AG09309 (cell line): ENCODE measurements around the gene PCBP4.
"Not testable (repeated sequence)": the region's sequence is repeated elsewhere in the genome, so short reads cannot be mapped to it uniquely, and the experiment has no call there.

ENCODE experiments used
- DNase-seq: peaks from one replicate; pipeline ENCODE4 v3.0.0-alpha.2; 2010; ENCODE audit warnings: low read depth
- H3K4me3 ChIP-seq: 2 replicates; pipeline ENCODE4 v1.5.1; 2011; ENCODE audit warnings: mild to moderate bottlenecking, low read depth, low read length, moderate library complexity; ENCODE audit not compliant: control insufficient read depth
- CTCF ChIP-seq: IDR thresholded peaks from 2 replicates; pipeline ENCODE4 v1.5.1; 2011; ENCODE audit warnings: mild to moderate bottlenecking, low read depth, low read length, inconsistent platforms; ENCODE audit not compliant: insufficient read depth, control insufficient read depth; ENCODE audit errors: missing control alignments

The PCBP4 gene

GRCh38 chr3:51934139-51934850 is 33.0 kb downstream of the PCBP4 start:
- no peak for TF ChIP-seq CTCF
- DNase-seq = no peak
- H3K4me3 ChIP-seq = no peak overlapping the region

DNA sequence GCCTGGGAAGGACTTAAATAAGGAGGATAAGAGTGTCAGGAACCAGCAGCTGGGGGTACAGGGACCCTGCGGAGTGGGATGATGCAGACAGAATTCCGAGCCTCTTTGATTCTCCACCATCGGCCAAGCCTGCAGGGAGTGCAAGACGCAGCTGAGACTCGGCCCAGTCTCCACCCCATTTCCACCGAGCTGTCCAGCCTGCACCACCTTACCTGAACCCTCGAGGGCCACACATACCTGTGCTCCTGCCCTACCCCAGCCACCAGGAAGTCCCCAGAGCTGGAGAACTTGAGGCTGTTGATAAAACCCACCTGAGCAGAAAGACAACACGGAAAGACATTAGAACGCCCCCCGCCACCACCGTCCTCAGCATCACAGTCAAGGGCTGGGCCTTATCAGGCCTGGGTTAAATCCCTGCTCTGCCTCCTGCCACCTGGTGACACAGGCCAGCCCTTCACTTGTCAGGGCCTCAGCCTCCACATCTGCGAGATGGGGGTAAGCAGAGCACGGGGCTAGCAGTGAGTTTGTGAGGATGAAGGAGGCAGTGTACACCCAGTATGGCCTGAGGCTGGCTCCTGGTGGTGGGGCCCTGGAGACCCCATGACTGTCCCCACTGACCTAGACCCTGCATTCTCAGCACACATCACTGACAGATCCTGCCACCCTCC is 33.6 kb downstream of the PCBP4 start:
- TF ChIP-seq CTCF = no peak
- DNase-seq = no peak
- no peak overlapping the region for H3K4me3 ChIP-seq

DNA sequence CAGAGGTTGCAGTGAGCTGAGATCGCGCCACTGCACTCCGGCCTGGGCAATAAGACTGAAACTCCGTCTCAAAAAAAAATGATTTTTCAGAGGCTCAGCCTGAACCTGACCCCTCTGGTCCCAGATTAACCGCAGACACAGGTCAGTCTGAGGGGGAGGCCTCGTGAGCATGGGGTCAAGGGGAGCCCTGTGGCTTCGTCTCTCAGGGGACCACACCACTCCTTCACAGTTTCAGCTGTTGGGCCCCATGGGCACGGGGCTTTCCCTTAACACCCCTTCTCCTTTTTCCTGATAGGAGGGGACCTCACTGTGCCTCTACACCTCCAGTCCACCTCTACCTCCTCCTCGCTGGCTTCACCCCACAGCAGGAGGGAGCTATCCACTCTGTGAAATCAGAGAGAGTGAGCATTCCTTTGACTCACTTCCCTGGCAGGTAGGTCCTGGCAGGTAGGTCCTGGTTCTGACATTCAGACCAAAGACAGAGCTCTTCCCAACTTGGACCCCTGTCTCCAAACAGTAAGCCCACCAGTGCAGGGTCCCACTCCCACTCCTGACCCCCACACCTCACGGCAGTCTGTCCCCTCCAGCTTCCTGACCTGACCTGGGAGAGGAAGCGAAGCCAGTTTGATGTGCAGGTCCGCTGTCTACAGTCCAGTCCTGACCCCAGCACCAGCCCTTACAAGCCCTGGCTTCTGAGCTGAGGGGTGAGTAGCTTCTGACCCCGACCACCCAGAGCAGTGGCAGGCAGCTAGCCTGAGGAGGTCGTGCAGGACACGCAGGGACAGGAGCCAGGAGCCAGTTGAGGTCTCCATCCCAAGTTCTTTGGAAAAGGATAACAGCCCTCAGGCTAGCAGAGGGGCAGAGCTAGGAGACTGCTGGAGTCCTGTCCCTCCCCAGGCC is 34.5 kb downstream of the PCBP4 start:
- DNase-seq = no peak
- no peak for TF ChIP-seq CTCF
- H3K4me3 ChIP-seq = no peak overlapping the region

GRCh38 chr3:51931756-51932155 is 35.5 kb downstream of the PCBP4 start:
- no peak for TF ChIP-seq CTCF
- H3K4me3 ChIP-seq = no peak overlapping the region
- DNase-seq = no peak

DNA sequence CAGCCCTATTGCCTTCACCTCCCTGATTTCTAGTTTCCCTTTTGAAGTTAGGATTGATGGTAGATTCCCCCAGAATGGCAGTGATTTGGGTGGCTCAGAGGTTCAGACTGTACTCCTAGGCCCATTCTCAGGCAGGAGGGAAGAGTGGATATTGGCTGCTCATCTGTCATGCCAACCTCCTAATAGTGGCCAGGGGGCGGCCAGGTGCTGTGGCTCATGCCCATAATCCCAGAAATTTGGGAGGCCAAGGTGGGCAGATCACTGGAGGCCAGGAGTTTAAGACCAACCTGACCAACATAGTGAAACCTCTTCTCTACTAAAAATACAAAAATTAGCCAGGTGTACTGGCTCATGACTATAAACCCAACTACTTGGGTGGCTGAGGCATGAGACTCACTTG is 36.8 kb downstream of the PCBP4 start:
- no peak for DNase-seq
- no peak overlapping the region for H3K4me3 ChIP-seq
- TF ChIP-seq CTCF = no peak

- no peak overlapping the region for H3K4me3 ChIP-seq
- no peak for TF ChIP-seq CTCF
- no peak for DNase-seq
Observed at GRCh38 chr3:51929420-51930003, 37.7 kb downstream of the PCBP4 start.

- DNase-seq, H3K4me3 ChIP-seq: not testable (repeated sequence)
Observed at GRCh38 chr3:51928981-51929380, 38.3 kb downstream of the PCBP4 start.
